Esophagus muscularis mucosa (tissue), 4 donors: ENCODE results near the gene UBA5. TPM values are rescaled to one million over a fixed set of nuclear protein-coding genes. Genes with fewer than 3 reads are reported as not detected.

ENCODE experiments used
- DNase-seq: peaks from one replicate; pipeline ENCODE4 v3.0.0-alpha.2; 2017; ENCODE audit errors: extremely low spot score
- H3K27ac ChIP-seq, 4 donors: fragments of 200-600 bp; sonication (generic); replicated peaks in 1 of 4; 1 replicate in 3 of 4; 2 replicates in 1 of 4; pipeline ENCODE4 v1.5.1; 2016 to 2019; ENCODE audit warnings: mild to moderate bottlenecking in 1 of 4
- H3K27me3 ChIP-seq, 4 donors: fragments of 200-600 bp; sonication (generic); one replicate each; pipeline versions ENCODE4 v1.5.1 to v1.6.0; 2016 to 2019
- H3K36me3 ChIP-seq, 4 donors: fragments of 200-600 bp; sonication (generic); one replicate each; pipeline ENCODE4 v1.5.1; 2016 to 2019
- H3K4me1 ChIP-seq, 4 donors: fragments of 200-600 bp; sonication (generic); one replicate each; pipeline ENCODE4 v1.5.1; 2016 to 2019
- H3K4me3 ChIP-seq, 4 donors: fragments of 200-600 bp; sonication (generic); 1 replicate in 2 of 4; 2 replicates in 2 of 4; pipeline ENCODE4 v1.5.1; 2016 to 2019; ENCODE audit warnings: mild to moderate bottlenecking in 4 of 4, moderate library complexity in 1 of 4
- H3K9me3 ChIP-seq, 4 donors: fragments of 200-600 bp; sonication (generic); 1 replicate in 3 of 4; 2 replicates in 1 of 4; pipeline ENCODE4 v1.5.1; 2016 to 2019
- CTCF ChIP-seq, 3 experiments: fragments of 200-600 bp in 2 of 3; fragments of 450-650 bp in 1 of 3; sonication (generic) in 2 of 3; IDR thresholded peaks; one replicate each; pipeline ENCODE4 v1.5.1; 2017 to 2019; ENCODE audit warnings: antibody characterized with exemption in 3 of 3, mild to moderate bottlenecking in 2 of 3, moderate library complexity in 1 of 3
- EP300 ChIP-seq: sonication (generic); formaldehyde crosslinking; IDR thresholded peaks from one replicate; pipeline ENCODE4 v1.6.1; 2017; ENCODE audit warnings: antibody characterized with exemption
- POLR2A ChIP-seq: fragments of 450-650 bp; IDR thresholded peaks from one replicate; pipeline ENCODE4 v1.6.1; 2017; ENCODE audit warnings: antibody characterized with exemption, moderate library complexity, mild to moderate bottlenecking, low read depth
- POLR2AphosphoS5 ChIP-seq, 2 donors: sonication (generic); formaldehyde crosslinking; IDR thresholded peaks; one replicate each; pipeline ENCODE4 v1.6.1; 2017; ENCODE audit warnings: antibody characterized with exemption in 2 of 2
- WGBS: methylation state at CpG from one replicate; pipeline ENCODE4 v1.1.5; 2018; 5-methylcytosine and 5-hydroxymethylcytosine counted together
- intact Hi-C: fragments of 100-400 bp; cut with DNase I; formaldehyde crosslinking; loops from one replicate; pipeline ENCODE4 v1.15.1; 2023
- total RNA-seq, 4 donors: library from RNA; depleted of rRNA; stranded (reverse); fragments of >200 nt; gene quantifications; one replicate each; pipeline versions ENCODE4 v1.1.0 to v1.2.1, GENCODE V29; 2016

UBA5 gene
- total RNA-seq, 4 donors from 2014 or later = 23.7 to 42.2 (median 31.7) TPM

DNA sequence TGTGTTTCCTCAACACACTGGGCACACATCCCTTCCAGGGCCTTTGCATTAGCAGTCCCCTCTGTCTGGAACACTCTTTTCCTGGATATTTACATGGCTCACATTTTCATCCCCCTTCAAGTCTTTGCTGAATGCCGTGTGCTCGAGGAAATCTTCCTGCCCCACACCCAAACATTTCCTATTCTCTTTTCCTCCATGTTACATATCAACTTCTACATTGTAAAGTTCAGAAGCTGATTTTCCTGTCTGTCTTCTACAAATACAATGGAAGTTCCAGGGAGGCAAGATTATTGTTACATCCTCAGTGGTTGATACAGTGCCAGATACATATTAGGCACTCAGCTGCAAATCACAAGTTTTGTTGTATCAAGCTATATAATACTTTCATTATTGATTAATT is 4.7 kb upstream of the UBA5 start:
- no peak overlapping the region for H3K4me3 ChIP-seq
- no peaks in the 10 kb centered on the region for H3K27me3 ChIP-seq
- peaks cover 19 to 42% (median 36%) of the 10 kb centered on the region in 4 donors for H3K4me1 ChIP-seq
- no peak overlapping the region for H3K27ac ChIP-seq
- DNase-seq = no peak
- intact Hi-C loops = no loop called here
- TF ChIP-seq CTCF (IDR thresholded peaks at IDR 0.05) (no peak), EP300 (no peak), POLR2A (no peak), POLR2AphosphoS5 (IDR thresholded peaks at IDR 0.05) (no peak)
- WGBS = 82% methylated on average over 2 of the region's 2 CpGs
- no peaks in the 10 kb centered on the region for H3K36me3 ChIP-seq
- H3K9me3 ChIP-seq = no peaks in the 10 kb centered on the region

- DNase-seq = no peak
- Histone ChIP-seq H3K36me3 (no peaks in the 10 kb centered on the region), H3K4me1 (peaks cover 40 to 60% (median 53%) of the 10 kb centered on the region in 4 donors), H3K9me3 (no peaks in the 10 kb centered on the region), H3K27me3 (no peaks in the 10 kb centered on the region), H3K27ac (peak overlapping the region in 3 of 4 donors; percentile 91 to 96 (median 94)), H3K4me3 (peak overlapping the region in 2 of 4 donors; percentile 76 to 91)
- TF ChIP-seq EP300 = no peak
- intact Hi-C loops = no loop called here
- WGBS = 91% methylated on average over 8 of the region's 8 CpGs
Measured at GRCh38 chr3:132657869-132658747, 2.0 kb upstream of the UBA5 start.

DNA sequence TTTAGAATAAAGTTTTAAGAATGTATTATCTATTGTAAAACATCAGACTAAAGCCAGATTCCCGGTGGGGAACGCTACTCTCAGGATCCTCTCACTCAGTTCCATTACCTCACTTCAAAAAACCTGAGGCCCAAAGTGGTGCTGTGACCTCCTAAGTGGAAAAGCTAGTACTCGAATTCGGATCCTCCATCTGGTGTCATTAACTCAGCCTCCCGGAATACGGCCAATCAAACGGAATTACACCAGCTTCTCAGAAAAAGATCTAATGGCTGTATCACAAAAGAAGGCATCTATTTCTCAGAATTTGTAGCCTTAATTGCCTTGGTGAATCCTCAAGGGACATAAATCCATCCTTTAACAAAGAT is 1.1 kb upstream of the UBA5 start:
- intact Hi-C loops = no loop called here
- H3K4me3 ChIP-seq = peak overlapping the region; percentile 76 to 96 (median 86)
- H3K4me1 ChIP-seq = peaks cover 45 to 66% (median 58%) of the 10 kb centered on the region in 4 donors
- peak overlapping the region; percentile 90 to 96 (median 92) for H3K27ac ChIP-seq
- no peaks in the 10 kb centered on the region for H3K27me3 ChIP-seq
- no peaks in the 10 kb centered on the region for H3K9me3 ChIP-seq
- WGBS = 2% methylated on average over 7 of the region's 7 CpGs
- no peak for DNase-seq
- TF ChIP-seq POLR2A (no peak), EP300 (no peak), CTCF (IDR thresholded peaks at IDR 0.05) (no peak), POLR2AphosphoS5 (IDR thresholded peaks at IDR 0.05) (no peak)
- H3K36me3 ChIP-seq = no peaks in the 10 kb centered on the region

GRCh38 chr3:132659365-132660051 is 621 bp upstream of the UBA5 start, which contains the start of gene ACAD11:
ACAD11 (minus strand) TSS chr3:132659809; CDS start chr3:132659751, 58 bp downstream.
- 0% methylated on average over 24 of the region's 34 CpGs for WGBS
- intact Hi-C loops = loop anchor here (5.0 kb wide), 1 partner anchor 63 kb away; the partner anchor contains the start of gene NPHP3
- H3K27ac ChIP-seq = peak within 1 kb of the TSS; percentile 90 to 96 (median 92)

More at GRCh38 chr3:132659365-132660051, 621 bp upstream of the UBA5 start, which contains the start of gene ACAD11:
- Histone ChIP-seq H3K36me3 (no peaks in the 10 kb centered on the region), H3K27me3 (no peaks in the 10 kb centered on the region), H3K4me3 (peak within 1 kb of the TSS; percentile 76 to 96 (median 86)), H3K4me1 (peaks cover 45 to 70% (median 57%) of the 10 kb centered on the region in 4 donors), H3K9me3 (no peaks in the 10 kb centered on the region)
- peak; percentile 93 for DNase-seq
- TF ChIP-seq CTCF (IDR thresholded peaks at IDR 0.05) (peak; percentile 53 to 84 (median 54)), POLR2A (no peak), EP300 (no peak), POLR2AphosphoS5 (IDR thresholded peaks at IDR 0.05) (peak; percentile 26 to 82)
